KMS-11 (cell line): ENCODE measurements around the gene TREH.

Source experiments
- H2AFZ ChIP-seq: fragments of 200-600 bp; sonication (generic); 2 replicates; pipeline ENCODE4 v1.6.1; 2016; ENCODE audit warnings: antibody characterized with exemption, mixed run types, low read depth
- H3K27ac ChIP-seq: fragments of 200-600 bp; sonication (generic); 2 replicates; pipeline ENCODE4 v1.6.1; 2016; ENCODE audit warnings: mild to moderate bottlenecking, mixed run types
- H3K27me3 ChIP-seq: fragments of 200-600 bp; sonication (generic); 2 replicates; pipeline ENCODE4 v1.6.1; 2017; ENCODE audit warnings: mild to moderate bottlenecking, low read depth, mixed run types, moderate library complexity; ENCODE audit not compliant: insufficient read depth
- H3K36me3 ChIP-seq: fragments of 200-600 bp; sonication (generic); 2 replicates; pipeline ENCODE4 v1.6.1; 2017; ENCODE audit warnings: mild to moderate bottlenecking, mixed run types; ENCODE audit not compliant: insufficient read depth
- H3K4me1 ChIP-seq: fragments of 200-600 bp; sonication (generic); 2 replicates; pipeline ENCODE4 v1.6.1; 2016; ENCODE audit warnings: mild to moderate bottlenecking, low read depth, mixed run types; ENCODE audit not compliant: poor library complexity, severe bottlenecking
- H3K4me2 ChIP-seq: fragments of 200-600 bp; sonication (generic); 2 replicates; pipeline ENCODE4 v1.7.0; 2016; ENCODE audit warnings: mild to moderate bottlenecking, mixed run types
- H3K4me3 ChIP-seq: fragments of 200-600 bp; sonication (generic); IDR thresholded peaks from 2 replicates; pipeline ENCODE4 v1.6.1; 2017; ENCODE audit warnings: low read depth, low read length, mixed read lengths; ENCODE audit not compliant: insufficient read depth
- H3K79me2 ChIP-seq: fragments of 200-600 bp; sonication (generic); 2 replicates; pipeline ENCODE4 v1.6.1; 2016; ENCODE audit warnings: low read depth, mixed run types; ENCODE audit not compliant: insufficient read depth
- H3K9ac ChIP-seq: fragments of 200-600 bp; sonication (generic); 2 replicates; pipeline ENCODE4 v1.6.1; 2016; ENCODE audit warnings: mild to moderate bottlenecking, mixed run types
- H4K20me1 ChIP-seq: fragments of 200-600 bp; sonication (generic); 2 replicates; pipeline ENCODE4 v1.6.1; 2016; ENCODE audit warnings: mild to moderate bottlenecking, mixed run types; ENCODE audit not compliant: insufficient read depth
- CTCF ChIP-seq: fragments of 200-600 bp; sonication (generic); conservative IDR thresholded peaks from 2 replicates; pipeline ENCODE4 v1.6.1; 2017; ENCODE audit warnings: low read depth, mild to moderate bottlenecking, antibody characterized with exemption, low read length, moderate library complexity, mixed read lengths

Gene TREH

GRCh38 chr11:118607401-118608359 is 71.8 kb downstream of the TREH start, which contains the start of gene PHLDB1:
Gene PHLDB1 (plus strand): TSS chr11:118607615. CDS start chr11:118613837, 6,222 bp downstream.
- Histone ChIP-seq H3K27ac (no peak within 1 kb of the TSS), H3K4me3 (no peak within 1 kb of the TSS), H3K4me2 (peak within 1 kb of the TSS; percentile 71), H3K79me2 (no peaks in the 10 kb centered on the region), H3K9ac (no peak within 1 kb of the TSS), H3K4me1 (no peaks in the 10 kb centered on the region), H4K20me1 (no peaks in the 10 kb centered on the region), H3K36me3 (no peaks in the 10 kb centered on the region), H3K27me3 (peaks cover 4% of the 10 kb centered on the region; the same call in 1 of the 2 replicates), H2AFZ (peak within 1 kb of the TSS; percentile 81)
- TF ChIP-seq CTCF: 0 out of 2 replicates have a peak, but pooled peaks have one; percentile 27
